GM18520 (cell line): ENCODE data around the gene B3GAT1.

Experiments used
- ATAC-seq: cut with Tn5 transposase; IDR thresholded peaks from one replicate; pipeline ENCODE4 v1.9.1; 2021; ENCODE audit not compliant: unreplicated experiment

Gene B3GAT1

GRCh38 chr11:134441706-134442105 is 29.7 kb upstream of the B3GAT1 start:
- ATAC-seq = no peak

DNA sequence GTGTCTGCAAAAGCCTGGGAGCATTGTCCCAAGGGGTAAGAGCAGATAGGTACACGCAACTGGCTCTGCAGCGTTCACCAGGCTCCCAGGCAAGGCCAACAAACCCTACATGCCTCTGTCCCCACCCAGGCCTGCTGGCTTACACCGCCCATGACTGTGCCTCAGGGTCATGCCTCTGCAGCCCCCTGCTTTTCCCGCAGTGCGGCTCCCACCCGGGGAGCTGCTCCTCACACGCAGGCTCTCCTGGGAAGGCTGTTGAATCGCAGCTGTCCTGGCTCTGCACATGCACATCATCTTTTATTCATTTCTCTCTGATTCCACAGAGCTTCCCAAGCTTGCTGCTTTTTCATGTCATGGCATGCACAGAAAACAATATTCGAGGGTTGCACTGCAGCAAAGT is 29.2 kb upstream of the B3GAT1 start:
- ATAC-seq = no peak

DNA sequence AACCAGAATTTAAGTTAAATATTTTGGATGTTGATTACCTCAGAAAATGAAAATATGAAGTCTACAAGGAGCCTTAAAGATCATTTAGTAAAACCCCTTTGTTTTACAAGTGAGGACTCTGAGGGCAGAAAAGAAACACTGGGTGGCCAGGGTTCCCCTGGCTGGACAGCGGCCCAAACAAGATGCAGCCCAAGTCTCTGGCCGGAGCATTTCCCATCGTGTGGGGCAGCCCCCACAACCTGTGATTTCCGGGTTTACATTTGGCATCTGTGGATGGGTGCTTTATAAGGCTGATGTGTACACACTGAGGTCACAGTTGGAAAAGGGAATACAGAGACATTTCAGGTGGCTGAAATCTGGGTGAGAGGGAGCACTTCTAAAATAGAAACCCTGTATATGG is 28.8 kb upstream of the B3GAT1 start:
- ATAC-seq = no peak

- no peak for ATAC-seq
Observed at GRCh38 chr11:134438542-134439537, 26.8 kb upstream of the B3GAT1 start.

DNA sequence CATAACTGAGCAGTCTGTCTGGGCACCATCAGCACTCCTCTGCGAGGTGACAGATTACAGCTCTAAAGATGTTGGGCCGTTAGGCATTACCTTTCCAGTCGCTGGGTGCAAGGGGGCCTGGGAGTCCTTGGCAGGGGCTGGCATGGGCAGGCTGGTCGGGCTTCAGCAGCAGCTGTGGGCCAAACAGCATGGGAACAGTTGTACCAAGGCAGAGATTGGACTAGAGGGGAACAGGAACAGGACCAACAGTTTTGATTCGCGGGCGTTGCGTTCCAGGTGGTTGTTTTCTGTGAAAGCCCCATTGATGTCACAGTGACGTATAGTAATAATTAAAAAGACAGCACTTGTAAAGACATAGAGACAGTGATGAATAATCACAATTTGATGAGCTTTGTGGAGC is 25.8 kb upstream of the B3GAT1 start:
- no peak for ATAC-seq

DNA sequence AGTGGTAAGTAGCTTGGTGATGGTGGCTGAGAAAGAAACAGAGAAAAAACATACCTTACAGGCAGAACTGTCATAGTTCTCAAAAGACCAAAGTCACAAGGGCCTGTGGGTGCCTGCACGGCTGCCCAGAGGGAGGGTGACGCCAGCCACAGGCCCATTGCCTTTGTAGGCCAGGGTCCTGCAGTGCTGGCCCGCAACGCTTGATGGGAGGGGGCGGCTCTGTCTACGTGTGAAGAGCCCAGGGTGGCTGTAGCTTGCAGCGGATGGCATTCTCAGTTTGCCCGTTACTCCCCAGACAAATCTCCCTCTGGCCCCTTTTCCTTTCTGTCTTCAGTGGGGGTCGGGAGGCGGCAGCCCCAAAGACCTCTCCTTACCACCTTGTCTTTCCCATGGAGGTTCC is 24.7 kb upstream of the B3GAT1 start:
- no peak for ATAC-seq

DNA sequence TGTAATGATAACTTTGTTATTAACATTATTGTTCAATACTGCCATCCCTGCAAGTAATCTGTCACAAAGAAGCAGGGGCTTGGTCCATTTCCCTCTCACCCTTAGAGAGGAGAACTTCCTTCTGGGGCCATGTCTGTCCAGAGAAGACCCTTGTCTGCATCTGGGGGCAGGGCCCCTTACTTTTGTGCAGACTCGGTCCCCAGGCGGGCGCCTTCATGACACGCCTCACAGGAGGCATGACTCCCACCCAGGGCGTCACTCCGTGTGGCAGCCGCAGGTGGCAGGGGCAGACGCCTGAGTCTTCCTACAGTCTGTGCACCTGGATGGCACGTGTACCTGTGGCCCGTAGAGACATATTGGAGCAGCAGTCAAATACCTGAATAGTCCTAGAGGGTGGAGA is 21.8 kb upstream of the B3GAT1 start:
- no peak for ATAC-seq

DNA sequence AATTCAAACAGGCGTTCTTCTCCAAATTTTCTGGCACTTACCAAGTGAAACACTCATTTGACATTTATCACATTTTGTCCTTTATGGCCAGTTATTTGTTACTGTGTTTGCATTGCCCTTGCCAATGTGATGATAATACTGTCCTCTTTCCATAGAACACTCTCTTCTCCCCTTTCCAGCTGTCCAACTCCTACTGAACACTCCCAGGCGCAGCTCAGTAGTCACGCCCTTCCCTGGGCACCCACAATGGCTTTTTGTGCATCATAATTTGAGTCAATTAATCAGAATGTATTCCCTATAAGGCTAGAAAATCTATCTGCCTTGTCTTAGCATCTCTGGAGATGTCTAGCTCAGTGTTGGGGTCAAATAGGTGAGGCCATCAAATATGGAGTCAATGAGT is 21.2 kb upstream of the B3GAT1 start:
- ATAC-seq = no peak

DNA sequence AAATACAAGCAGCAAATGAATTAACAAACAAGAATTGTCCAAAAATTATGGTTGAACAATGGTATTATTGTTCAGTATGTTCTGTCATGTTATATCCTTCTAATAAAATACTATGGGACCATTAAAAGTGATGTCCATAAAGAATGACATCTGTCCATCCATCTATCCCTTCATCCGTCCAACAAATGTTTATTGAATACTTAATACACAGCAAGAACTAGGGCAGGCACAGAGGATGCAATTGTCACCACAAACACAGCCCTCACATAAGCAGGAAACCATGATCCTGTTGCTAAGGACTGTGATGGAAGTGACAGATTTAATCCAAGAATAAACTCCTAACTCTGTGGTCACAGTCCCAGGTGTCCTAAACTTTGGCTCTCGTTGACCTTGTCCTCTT is 20.7 kb upstream of the B3GAT1 start:
- no peak for ATAC-seq

DNA sequence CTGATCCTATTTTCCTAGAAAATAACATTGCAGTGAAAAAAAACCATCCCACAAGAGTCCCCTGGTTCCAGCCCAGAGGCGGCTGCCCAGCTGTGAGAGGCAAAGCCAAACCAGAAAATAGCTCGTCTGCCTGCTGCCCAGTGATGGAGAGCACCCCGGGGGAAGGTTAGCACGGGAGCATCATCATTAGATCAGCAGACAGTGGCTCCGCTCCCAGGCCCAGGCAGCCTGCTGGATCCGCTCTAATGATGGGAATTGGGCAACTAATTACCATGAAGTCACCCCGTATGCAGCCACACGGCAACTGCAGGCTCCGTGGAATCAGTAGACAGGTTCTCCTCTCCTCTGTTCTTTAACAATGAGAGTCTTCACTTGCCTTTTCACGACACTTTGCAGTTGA is 17.1 kb upstream of the B3GAT1 start:
- ATAC-seq = no peak

GRCh38 chr11:134425816-134426536 is 13.9 kb upstream of the B3GAT1 start:
- no peak for ATAC-seq

- no peak for ATAC-seq
Observed at GRCh38 chr11:134425413-134425812, 13.4 kb upstream of the B3GAT1 start.

- no peak for ATAC-seq
Observed at GRCh38 chr11:134423106-134423505, 11.1 kb upstream of the B3GAT1 start.

GRCh38 chr11:134417871-134418840 is 6.1 kb upstream of the B3GAT1 start:
- ATAC-seq = no peak

- no peak for ATAC-seq
Observed at GRCh38 chr11:134416726-134417125, 4.7 kb upstream of the B3GAT1 start.

DNA sequence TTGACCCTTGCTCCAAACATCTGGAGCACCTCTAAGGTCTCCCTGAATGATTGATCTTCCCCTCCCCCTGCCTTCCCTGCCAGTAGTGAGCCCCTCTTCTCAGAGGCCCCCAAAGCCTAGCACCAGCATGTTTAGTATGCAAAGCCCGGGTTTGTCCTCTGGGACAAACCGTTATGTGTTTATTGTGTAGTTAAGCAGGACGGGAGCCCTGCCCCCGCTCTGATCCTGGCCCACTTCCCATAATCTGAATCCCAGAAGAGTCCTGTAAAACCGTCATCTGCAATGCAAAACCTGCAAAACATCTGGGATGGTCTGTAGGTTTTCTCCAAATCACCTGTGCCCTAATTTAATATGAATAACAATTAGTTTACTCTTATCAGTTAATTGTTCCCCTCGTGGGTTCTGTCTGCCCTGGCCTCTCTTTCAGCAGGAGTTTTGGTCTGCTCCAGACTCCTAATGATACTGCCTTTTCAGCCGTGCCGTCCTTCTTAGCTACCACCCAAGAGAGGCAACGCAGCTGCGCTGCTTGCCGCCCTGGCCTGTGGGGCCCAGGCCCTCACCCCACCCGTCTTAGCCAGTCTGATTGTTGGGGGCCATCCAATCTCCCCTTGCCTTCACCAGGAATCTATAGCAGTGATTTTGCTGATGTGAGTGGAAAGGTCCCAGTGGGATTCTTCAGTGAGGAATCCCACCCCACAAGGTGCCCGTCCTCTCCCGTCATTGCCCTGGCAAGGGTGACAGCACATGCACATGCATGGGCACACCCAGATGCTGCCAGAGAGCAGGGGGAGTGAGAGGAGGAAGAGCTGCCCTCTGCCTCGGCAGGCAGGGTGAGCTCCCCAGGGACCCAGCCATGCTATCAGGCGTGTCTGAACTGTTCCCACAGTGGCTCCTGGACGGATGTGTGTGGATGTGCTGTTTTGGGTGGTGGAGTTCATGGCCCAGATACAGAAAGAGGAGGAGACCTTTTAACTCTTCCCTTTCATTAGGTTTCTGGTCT is 3.0 kb upstream of the B3GAT1 start:
- no peak for ATAC-seq

GRCh38 chr11:134413826-134414731 is 2.0 kb upstream of the B3GAT1 start:
- ATAC-seq = no peak

DNA sequence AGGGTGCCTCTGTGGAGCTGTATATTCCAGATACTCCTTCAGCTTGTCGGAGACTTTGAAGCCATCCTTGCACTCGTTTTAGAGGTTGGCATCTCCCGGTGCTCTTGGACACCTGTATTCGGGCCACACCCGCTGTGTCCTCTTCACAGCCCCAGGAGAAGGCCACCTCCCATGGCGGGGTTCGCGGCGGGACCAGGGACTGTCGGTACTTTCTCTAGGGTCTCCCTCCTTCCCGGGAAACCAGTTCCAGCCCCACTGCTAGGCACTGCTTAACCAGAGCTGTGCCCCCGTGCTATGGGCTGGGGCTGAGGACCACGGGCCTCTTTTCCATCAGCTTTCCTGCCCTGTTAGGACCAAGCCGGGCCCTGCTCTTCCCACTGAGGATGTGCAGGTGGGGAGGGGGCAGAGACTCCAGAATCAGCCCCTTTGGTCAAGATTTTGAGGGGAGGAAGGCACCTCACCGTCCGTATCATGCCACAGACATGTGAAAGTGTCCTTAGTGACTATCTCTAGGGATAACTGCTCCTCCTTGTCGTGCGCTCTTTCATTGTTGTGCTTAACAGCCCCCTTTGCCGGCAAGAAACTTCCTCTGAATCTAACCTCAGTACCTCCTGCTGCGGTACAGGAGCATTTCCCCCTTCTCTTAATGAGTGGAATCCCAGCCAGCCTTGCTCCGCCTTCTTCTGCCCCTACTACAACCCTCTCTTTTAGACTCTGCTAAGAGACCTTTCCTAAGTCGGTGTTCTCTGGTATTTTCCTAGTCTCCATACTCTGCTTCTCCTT is 1.2 kb upstream of the B3GAT1 start:
- ATAC-seq = no peak
